ENCODE data around the gene GPALPP1.
"Not testable (repeated sequence)": the region's sequence is repeated elsewhere in the genome, so short reads cannot be mapped to it uniquely, and the experiment has no call there.

GPALPP1 gene

GRCh38 chr13:44989071-44989889 lies at the start of gene GPALPP1, which contains the start of gene NUFIP1:
TSS of gene GPALPP1 (plus strand) at chr13:44989538. CDS start at chr13:44989655, 117 bp downstream.
TSS of gene NUFIP1 (minus strand) at chr13:44989471. CDS start at chr13:44989436, 35 bp downstream.
- DNase-seq, result peak; percentile 91

- DNase-seq, result not testable (repeated sequence)
Measured at GRCh38 chr13:44943411-44943810, 45.9 kb upstream of the GPALPP1 start.

- no peak for DNase-seq
Measured at GRCh38 chr13:44951184-44951583, 38.2 kb upstream of the GPALPP1 start.

- no peak for DNase-seq
Measured at GRCh38 chr13:44952671-44953070, 36.7 kb upstream of the GPALPP1 start.

GRCh38 chr13:44954224-44954623 lies 35.1 kb upstream of the GPALPP1 start:
- DNase-seq, result no peak

GRCh38 chr13:44955406-44955805 lies 33.9 kb upstream of the GPALPP1 start:
- no peak for DNase-seq

- DNase-seq, result no peak
Measured at GRCh38 chr13:44961997-44962396, 27.3 kb upstream of the GPALPP1 start.

- DNase-seq, result no peak
Measured at GRCh38 chr13:44967704-44968433, 21.5 kb upstream of the GPALPP1 start.

- DNase-seq, result no peak
Measured at GRCh38 chr13:44968434-44968815, 20.9 kb upstream of the GPALPP1 start.

- DNase-seq, result peak; percentile 27
Measured at GRCh38 chr13:44969551-44970484, 19.5 kb upstream of the GPALPP1 start.

- no peak for DNase-seq
Measured at GRCh38 chr13:44971656-44972595, 17.4 kb upstream of the GPALPP1 start.

- no peak for DNase-seq
Measured at GRCh38 chr13:44972956-44973581, 16.3 kb upstream of the GPALPP1 start.

GRCh38 chr13:44974056-44974793 lies 15.1 kb upstream of the GPALPP1 start:
- DNase-seq, result peak; percentile 53

- no peak for DNase-seq
Measured at GRCh38 chr13:44976196-44976595, 13.1 kb upstream of the GPALPP1 start.

GRCh38 chr13:44976949-44977583 lies 12.3 kb upstream of the GPALPP1 start:
- DNase-seq, result no peak

GRCh38 chr13:44978328-44978727 lies 11.0 kb upstream of the GPALPP1 start:
- no peak for DNase-seq

- DNase-seq, result no peak
Measured at GRCh38 chr13:44989941-44990340, 603 bp downstream of the GPALPP1 start.

GRCh38 chr13:45003417-45003816 lies 14.1 kb downstream of the GPALPP1 start:
- DNase-seq, result no peak

- no peak for DNase-seq
Measured at GRCh38 chr13:45004096-45004495, 14.8 kb downstream of the GPALPP1 start.

- no peak for DNase-seq
Measured at GRCh38 chr13:45007225-45007624, 17.9 kb downstream of the GPALPP1 start.
